ENCODE results near the gene ZSCAN29. TPM values are rescaled to one million over a fixed set of nuclear protein-coding genes. Genes with fewer than 3 reads are reported as not detected.
"Not testable (repeated sequence)": the region's sequence is repeated elsewhere in the genome, so short reads cannot be mapped to it uniquely, and the experiment has no call there.

ZSCAN29 gene
- total and polyA plus RNA-seq, 5 donors = 4.7 to 13.4 (median 12.4) TPM

GRCh38 chr15:43402255-43402654 is 31.4 kb upstream of the ZSCAN29 start:
- 89% methylated on average over 3 of the region's 3 CpGs for WGBS
- intact Hi-C loops (cut with DNase I) = no loop called here
- no peak for ATAC-seq
- no peak overlapping the region for H3K4me3 ChIP-seq (ENCODE audit: low read length)
- H3K27ac ChIP-seq (ENCODE audit: low read length) = no peak overlapping the region
- H3K9me3 ChIP-seq (ENCODE audit: control insufficient read depth, low read length) = no peaks in the 10 kb centered on the region
- H3K4me1 ChIP-seq (ENCODE audit: control insufficient read depth, insufficient read depth, low read length) = no peaks in the 10 kb centered on the region
- DNase-seq = no peak
- H3K27me3 ChIP-seq (ENCODE audit: control insufficient read depth, insufficient read depth) = no peaks in the 10 kb centered on the region

- intact Hi-C loops (cut with DNase I); DNase-seq; H3K27me3 ChIP-seq (ENCODE audit: control insufficient read depth, insufficient read depth); ATAC-seq; H3K4me3 ChIP-seq (ENCODE audit: low read length); H3K9me3 ChIP-seq (ENCODE audit: control insufficient read depth, low read length); H3K4me1 ChIP-seq (ENCODE audit: control insufficient read depth, insufficient read depth, low read length); H3K27ac ChIP-seq (ENCODE audit: low read length): not testable (repeated sequence)
- 97% methylated on average over 6 of the region's 6 CpGs for WGBS
Measured at GRCh38 chr15:43393592-43393991, 22.7 kb upstream of the ZSCAN29 start.

- intact Hi-C loops (cut with DNase I) = no loop called here
- DNase-seq (no peak), ATAC-seq (no peak)
- Histone ChIP-seq H3K27ac (ENCODE audit: low read length) (no peak overlapping the region), H3K27me3 (ENCODE audit: control insufficient read depth, insufficient read depth) (no peaks in the 10 kb centered on the region), H3K4me1 (ENCODE audit: control insufficient read depth, insufficient read depth, low read length) (no peaks in the 10 kb centered on the region), H3K4me3 (ENCODE audit: low read length) (no peak overlapping the region), H3K9me3 (ENCODE audit: control insufficient read depth, low read length) (no peaks in the 10 kb centered on the region)
- WGBS = 97% methylated on average over 8 of the region's 8 CpGs
Measured at GRCh38 chr15:43390723-43391122, 19.9 kb upstream of the ZSCAN29 start.

GRCh38 chr15:43383070-43383469 is 12.2 kb upstream of the ZSCAN29 start:
- Histone ChIP-seq H3K4me3 (ENCODE audit: low read length) (no peak overlapping the region), H3K27ac (ENCODE audit: low read length) (no peak overlapping the region), H3K4me1 (ENCODE audit: control insufficient read depth, insufficient read depth, low read length) (no peaks in the 10 kb centered on the region), H3K27me3 (ENCODE audit: control insufficient read depth, insufficient read depth) (no peaks in the 10 kb centered on the region), H3K9me3 (ENCODE audit: control insufficient read depth, low read length) (no peaks in the 10 kb centered on the region)
- intact Hi-C loops (cut with DNase I) = no loop called here
- WGBS = 75% methylated on average over 2 of the region's 2 CpGs
- DNase-seq (no peak), ATAC-seq (no peak)

GRCh38 chr15:43382310-43382709 is 11.5 kb upstream of the ZSCAN29 start:
- no peak overlapping the region for H3K4me3 ChIP-seq (ENCODE audit: low read length)
- no peaks in the 10 kb centered on the region for H3K9me3 ChIP-seq (ENCODE audit: control insufficient read depth, low read length)
- no peak for ATAC-seq
- intact Hi-C loops (cut with DNase I) = no loop called here
- no peaks in the 10 kb centered on the region for H3K27me3 ChIP-seq (ENCODE audit: control insufficient read depth, insufficient read depth)
- WGBS = 91% methylated on average over 4 of the region's 4 CpGs
- no peak for DNase-seq
- no peak overlapping the region for H3K27ac ChIP-seq (ENCODE audit: low read length)
- no peaks in the 10 kb centered on the region for H3K4me1 ChIP-seq (ENCODE audit: control insufficient read depth, insufficient read depth, low read length)

- Histone ChIP-seq H3K4me3 (ENCODE audit: low read length) (no peak overlapping the region), H3K9me3 (ENCODE audit: control insufficient read depth, low read length) (no peaks in the 10 kb centered on the region), H3K27me3 (ENCODE audit: control insufficient read depth, insufficient read depth) (no peaks in the 10 kb centered on the region), H3K27ac (ENCODE audit: low read length) (no peak overlapping the region), H3K4me1 (ENCODE audit: control insufficient read depth, insufficient read depth, low read length) (no peaks in the 10 kb centered on the region)
- intact Hi-C loops (cut with DNase I) = no loop called here
- ATAC-seq (no peak), DNase-seq (no peak)
Measured at GRCh38 chr15:43378601-43379000, 7.8 kb upstream of the ZSCAN29 start.

GRCh38 chr15:43376017-43376705 is 5.3 kb upstream of the ZSCAN29 start:
- DNase-seq = peak in 1 of 3 donors; percentile 32
- intact Hi-C loops (cut with DNase I) = no loop called here
- no peak for ATAC-seq
- Histone ChIP-seq H3K4me1 (ENCODE audit: control insufficient read depth, insufficient read depth, low read length) (no peaks in the 10 kb centered on the region), H3K27me3 (ENCODE audit: control insufficient read depth, insufficient read depth) (no peaks in the 10 kb centered on the region), H3K9me3 (ENCODE audit: control insufficient read depth, low read length) (no peaks in the 10 kb centered on the region), H3K4me3 (ENCODE audit: low read length) (no peak overlapping the region), H3K27ac (ENCODE audit: low read length) (no peak overlapping the region)
- 80% methylated on average over 13 of the region's 13 CpGs for WGBS

GRCh38 chr15:43370310-43370974 is 401 bp downstream of the ZSCAN29 start:
- Histone ChIP-seq H3K4me1 (ENCODE audit: control insufficient read depth, insufficient read depth, low read length) (peaks cover 5% of the 10 kb centered on the region), H3K9me3 (ENCODE audit: control insufficient read depth, low read length) (no peaks in the 10 kb centered on the region), H3K4me3 (ENCODE audit: low read length) (peak overlapping the region; percentile 87), H3K27me3 (ENCODE audit: control insufficient read depth, insufficient read depth) (no peaks in the 10 kb centered on the region), H3K27ac (ENCODE audit: low read length) (no peak overlapping the region)
- DNase-seq (peak; percentile 29 to 53 (median 42)), ATAC-seq (peak; percentile 74 to 76)
- WGBS = under 1% methylated on average over 45 of the region's 45 CpGs
- intact Hi-C loops (cut with DNase I) = no loop called here

- 99% methylated on average over 7 of the region's 7 CpGs for WGBS
- H3K27me3 ChIP-seq (ENCODE audit: control insufficient read depth, insufficient read depth) = no peaks in the 10 kb centered on the region
- no peak overlapping the region for H3K4me3 ChIP-seq (ENCODE audit: low read length)
- H3K4me1 ChIP-seq (ENCODE audit: control insufficient read depth, insufficient read depth, low read length) = no peaks in the 10 kb centered on the region
- H3K9me3 ChIP-seq (ENCODE audit: control insufficient read depth, low read length) = peaks cover 8% of the 10 kb centered on the region
- DNase-seq (no peak), ATAC-seq (no peak)
- H3K27ac ChIP-seq (ENCODE audit: low read length) = no peak overlapping the region
- intact Hi-C loops (cut with DNase I) = no loop called here
Measured at GRCh38 chr15:43361313-43361903, 9.4 kb downstream of the ZSCAN29 start.

- peaks cover 8% of the 10 kb centered on the region for H3K9me3 ChIP-seq (ENCODE audit: control insufficient read depth, low read length)
- DNase-seq (no peak), ATAC-seq (no peak)
- H3K4me3 ChIP-seq (ENCODE audit: low read length) = no peak overlapping the region
- no peak overlapping the region for H3K27ac ChIP-seq (ENCODE audit: low read length)
- 87% methylated on average over 4 of the region's 4 CpGs for WGBS
- intact Hi-C loops (cut with DNase I) = no loop called here
- H3K27me3 ChIP-seq (ENCODE audit: control insufficient read depth, insufficient read depth) = no peaks in the 10 kb centered on the region
- no peaks in the 10 kb centered on the region for H3K4me1 ChIP-seq (ENCODE audit: control insufficient read depth, insufficient read depth, low read length)
Measured at GRCh38 chr15:43360821-43361220, 10.0 kb downstream of the ZSCAN29 start.

GRCh38 chr15:43352693-43353382 is 18.0 kb downstream of the ZSCAN29 start:
- WGBS = 53% methylated on average over 2 of the region's 2 CpGs
- intact Hi-C loops (cut with DNase I) = no loop called here
- ATAC-seq = peak; percentile 59 to 78
- no peak for DNase-seq
- Histone ChIP-seq H3K9me3 (ENCODE audit: control insufficient read depth, low read length) (no peaks in the 10 kb centered on the region), H3K27me3 (ENCODE audit: control insufficient read depth, insufficient read depth) (no peaks in the 10 kb centered on the region), H3K4me1 (ENCODE audit: control insufficient read depth, insufficient read depth, low read length) (no peaks in the 10 kb centered on the region), H3K27ac (ENCODE audit: low read length) (peak overlapping the region; percentile 87), H3K4me3 (ENCODE audit: low read length) (no peak overlapping the region)
